Peyer's patch (tissue), 4 donors: ENCODE data around the gene SLC1A5.

Experiments used
- POLR2A ChIP-seq, 2 donors: fragments of 450-650 bp; IDR thresholded peaks; one replicate each; pipeline ENCODE4 v1.5.1; 2017; ENCODE audit warnings: antibody characterized with exemption in 2 of 2, mild to moderate bottlenecking in 2 of 2, moderate library complexity in 2 of 2
- TF ChIP-seq, protein P1 (sequence below), 6 experiments: fragments of 450-650 bp in 4 of 6; fragments of 200-600 bp in 2 of 6; sonication (generic) in 1 of 6; IDR thresholded peaks; one replicate each; pipeline ENCODE4 v1.5.1; 2017 to 2019; ENCODE audit warnings: antibody characterized with exemption in 6 of 6, mild to moderate bottlenecking in 3 of 6, moderate library complexity in 1 of 6

GRCh38 chr19:46725036-46725820 is 63.2 kb downstream of the SLC1A5 start:
- TF ChIP-seq, protein P1, sequence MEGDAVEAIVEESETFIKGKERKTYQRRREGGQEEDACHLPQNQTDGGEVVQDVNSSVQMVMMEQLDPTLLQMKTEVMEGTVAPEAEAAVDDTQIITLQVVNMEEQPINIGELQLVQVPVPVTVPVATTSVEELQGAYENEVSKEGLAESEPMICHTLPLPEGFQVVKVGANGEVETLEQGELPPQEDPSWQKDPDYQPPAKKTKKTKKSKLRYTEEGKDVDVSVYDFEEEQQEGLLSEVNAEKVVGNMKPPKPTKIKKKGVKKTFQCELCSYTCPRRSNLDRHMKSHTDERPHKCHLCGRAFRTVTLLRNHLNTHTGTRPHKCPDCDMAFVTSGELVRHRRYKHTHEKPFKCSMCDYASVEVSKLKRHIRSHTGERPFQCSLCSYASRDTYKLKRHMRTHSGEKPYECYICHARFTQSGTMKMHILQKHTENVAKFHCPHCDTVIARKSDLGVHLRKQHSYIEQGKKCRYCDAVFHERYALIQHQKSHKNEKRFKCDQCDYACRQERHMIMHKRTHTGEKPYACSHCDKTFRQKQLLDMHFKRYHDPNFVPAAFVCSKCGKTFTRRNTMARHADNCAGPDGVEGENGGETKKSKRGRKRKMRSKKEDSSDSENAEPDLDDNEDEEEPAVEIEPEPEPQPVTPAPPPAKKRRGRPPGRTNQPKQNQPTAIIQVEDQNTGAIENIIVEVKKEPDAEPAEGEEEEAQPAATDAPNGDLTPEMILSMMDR (IDR thresholded peaks at IDR 0.05), result no peak
- TF ChIP-seq POLR2A (IDR thresholded peaks at IDR 0.05), result no peak
